GM12864 (cell line): ENCODE measurements around the gene AXIN2.

Experiments
- DNase-seq: peaks from one replicate; pipeline ENCODE4 v3.0.0-alpha.2; 2011; ENCODE audit warnings: low read depth
- H3K4me3 ChIP-seq: 2 replicates; pipeline ENCODE4 v1.5.1; 2011; ENCODE audit warnings: mild to moderate bottlenecking, low read depth, low read length, control low read depth
- CTCF ChIP-seq: IDR thresholded peaks from 2 replicates; pipeline ENCODE4 v1.5.1; 2011; ENCODE audit warnings: low read depth, mild to moderate bottlenecking, moderate library complexity, low read length, control low read depth, inconsistent platforms; ENCODE audit errors: missing control alignments

Gene AXIN2

GRCh38 chr17:65576939-65577338 is 15.5 kb upstream of the AXIN2 start:
- TF ChIP-seq CTCF = no peak
- no peak overlapping the region for H3K4me3 ChIP-seq
- DNase-seq = no peak

GRCh38 chr17:65573282-65573602 is 11.8 kb upstream of the AXIN2 start:
- no peak overlapping the region for H3K4me3 ChIP-seq
- no peak for TF ChIP-seq CTCF
- DNase-seq = no peak

GRCh38 chr17:65572581-65573281 is 11.3 kb upstream of the AXIN2 start:
- no peak for TF ChIP-seq CTCF
- no peak overlapping the region for H3K4me3 ChIP-seq
- no peak for DNase-seq

GRCh38 chr17:65572186-65572580 is 10.7 kb upstream of the AXIN2 start:
- no peak overlapping the region for H3K4me3 ChIP-seq
- no peak for TF ChIP-seq CTCF
- DNase-seq = no peak

- no peak overlapping the region for H3K4me3 ChIP-seq
- no peak for DNase-seq
- no peak for TF ChIP-seq CTCF
Measured at GRCh38 chr17:65568918-65569317, 7.5 kb upstream of the AXIN2 start.

GRCh38 chr17:65567566-65567965 is 6.1 kb upstream of the AXIN2 start:
- no peak for TF ChIP-seq CTCF
- no peak overlapping the region for H3K4me3 ChIP-seq
- DNase-seq = no peak

- TF ChIP-seq CTCF = no peak
- H3K4me3 ChIP-seq = no peak overlapping the region
- DNase-seq = no peak
Measured at GRCh38 chr17:65565559-65565958, 4.1 kb upstream of the AXIN2 start.
